ENCODE data around the gene PFKL.

The PFKL gene

DNA sequence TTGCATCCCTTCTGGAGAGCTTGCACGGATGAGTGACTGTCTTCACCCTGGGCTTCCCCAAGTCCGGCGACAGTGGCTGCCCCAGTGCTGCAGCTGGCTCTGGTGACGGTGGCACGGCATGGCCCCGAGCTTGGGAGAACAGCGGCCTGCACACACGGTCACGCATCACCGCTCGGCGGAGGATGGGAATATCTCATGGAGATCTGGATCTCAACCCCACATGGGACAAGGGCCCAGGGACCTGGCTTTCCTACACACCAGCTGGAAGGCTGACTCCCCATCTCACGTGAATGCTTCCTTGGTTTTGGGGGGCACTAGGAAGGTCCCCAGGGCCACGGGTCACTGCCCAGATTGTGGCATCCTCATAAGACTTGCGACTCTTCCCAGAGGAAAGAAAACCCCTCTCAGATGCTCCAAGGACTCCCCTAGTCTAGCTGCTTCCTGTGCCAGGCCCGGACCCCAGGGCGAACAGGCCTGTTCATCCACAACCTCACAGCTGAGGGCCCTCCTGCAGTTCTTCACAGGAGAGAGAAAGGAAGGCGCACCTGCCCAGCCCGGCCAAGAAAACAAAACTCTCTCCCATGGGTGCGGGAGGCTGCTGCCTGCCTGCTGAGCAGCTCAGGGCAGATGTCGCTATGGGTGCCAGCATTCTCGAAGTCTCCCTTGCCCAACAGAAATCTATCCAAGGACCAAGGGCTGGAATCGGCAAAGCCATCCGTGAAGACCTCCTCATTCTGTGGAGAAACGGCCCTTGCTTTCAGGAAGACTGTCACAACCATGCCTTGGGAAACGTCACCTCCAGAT is 29.4 kb downstream of the PFKL start:
- peaks cover 96% of the 10 kb centered on the region for H3K36me3 Mint-ChIP-seq (ENCODE audit: low read depth)
- no peaks in the 10 kb centered on the region for H3K27me3 Mint-ChIP-seq
- no peaks in the 10 kb centered on the region for H3K9me3 Mint-ChIP-seq
- no peak overlapping the region for H3K4me3 Mint-ChIP-seq
- no peaks in the 10 kb centered on the region for H3K4me1 Mint-ChIP-seq (ENCODE audit: low read depth)
- no peak overlapping the region for H3K27ac Mint-ChIP-seq
- intact Hi-C loops (cut with micrococcal nuclease): no loop called here

DNA sequence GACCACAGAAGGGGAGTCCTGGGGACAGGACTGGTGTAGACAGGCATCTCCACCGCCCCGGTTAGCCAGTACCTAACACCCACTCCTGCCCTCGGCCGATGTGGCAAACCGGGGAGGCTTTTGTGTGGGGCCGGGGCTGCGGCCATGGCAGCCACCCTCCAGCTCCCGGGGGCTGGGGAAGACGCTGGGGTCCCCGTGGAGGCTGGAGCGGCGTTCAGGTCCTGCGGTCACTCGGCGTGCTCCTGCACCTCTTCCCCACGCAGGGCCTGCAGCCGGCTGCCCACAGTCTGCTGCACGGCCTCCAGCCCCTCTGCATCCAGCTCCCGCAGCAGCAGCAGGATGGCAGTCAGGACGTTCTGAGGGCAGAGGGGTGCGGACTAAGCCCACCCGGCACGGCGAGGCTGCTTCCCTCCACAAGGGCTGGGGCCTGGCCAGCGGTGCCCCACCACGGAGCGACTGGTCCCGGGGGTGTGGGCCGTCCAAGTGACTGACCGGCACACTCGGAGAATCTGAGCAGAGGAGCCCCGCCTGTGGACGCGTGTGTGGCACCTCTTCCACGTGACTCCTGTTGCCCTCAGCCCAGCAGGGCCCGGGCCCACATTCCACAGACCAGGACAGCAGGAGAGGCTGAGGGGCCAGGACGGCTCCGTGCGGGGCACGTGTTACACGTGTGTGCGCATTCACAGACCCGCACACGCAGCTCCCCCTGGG is 30.3 kb downstream of the PFKL start:
- no peaks in the 10 kb centered on the region for H3K4me1 Mint-ChIP-seq (ENCODE audit: low read depth)
- H3K9me3 Mint-ChIP-seq: no peaks in the 10 kb centered on the region
- H3K27me3 Mint-ChIP-seq: no peaks in the 10 kb centered on the region
- H3K4me3 Mint-ChIP-seq: no peak overlapping the region
- no peak overlapping the region for H3K27ac Mint-ChIP-seq
- H3K36me3 Mint-ChIP-seq (ENCODE audit: low read depth): peaks cover 96% of the 10 kb centered on the region
- intact Hi-C loops (cut with micrococcal nuclease): loop anchor here (10.0 kb wide), 1 partner anchor 65 kb away; no protein-coding TSS in a partner anchor

DNA sequence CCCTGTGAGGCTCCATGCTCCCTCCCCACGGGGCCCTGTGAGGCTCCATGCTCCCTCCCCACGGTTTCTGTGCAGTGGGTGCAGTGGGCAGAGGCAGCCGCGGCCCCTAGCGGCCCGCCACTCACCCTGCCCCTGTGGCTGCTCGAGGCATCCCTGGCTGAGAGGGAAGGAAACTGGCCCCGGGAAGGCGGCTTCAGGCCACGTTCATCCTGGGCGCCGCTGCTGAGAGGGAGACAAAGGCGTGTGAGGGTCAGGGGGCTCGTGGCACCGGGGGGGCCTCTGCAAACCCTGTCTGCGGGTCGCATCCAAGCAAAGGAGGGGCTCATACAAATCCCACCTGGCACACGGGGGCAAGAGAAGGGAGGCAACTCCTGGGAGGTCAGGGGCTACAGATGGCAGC is 30.8 kb downstream of the PFKL start:
- Mint-ChIP-seq H3K4me1 (ENCODE audit: low read depth) (no peaks in the 10 kb centered on the region), H3K27me3 (no peaks in the 10 kb centered on the region), H3K27ac (no peak overlapping the region), H3K36me3 (ENCODE audit: low read depth) (peaks cover 96% of the 10 kb centered on the region), H3K9me3 (no peaks in the 10 kb centered on the region), H3K4me3 (no peak overlapping the region)
- intact Hi-C loops (cut with micrococcal nuclease): loop anchor here (10.0 kb wide), 1 partner anchor 64 kb away; no protein-coding TSS in a partner anchor

DNA sequence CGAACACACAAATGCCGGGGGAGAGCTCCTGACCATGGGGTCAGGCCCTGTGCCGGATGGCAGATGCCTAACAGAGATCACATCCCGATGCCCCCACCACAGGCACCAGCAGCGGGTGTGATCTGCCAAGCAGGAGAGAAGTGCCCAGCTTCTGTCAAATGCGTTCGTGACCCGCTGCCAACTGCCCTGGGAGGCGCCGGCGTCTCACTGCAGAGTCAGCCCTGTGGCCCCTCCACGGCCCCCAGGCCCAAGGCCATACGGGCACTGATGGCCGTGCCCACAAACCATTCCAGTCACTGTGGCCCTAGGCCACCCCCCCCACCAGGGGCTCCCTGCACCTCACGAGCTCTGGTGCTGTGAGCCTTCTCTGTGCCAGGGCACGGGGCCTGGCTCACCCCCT is 31.4 kb downstream of the PFKL start:
- Mint-ChIP-seq H3K27me3 (no peaks in the 10 kb centered on the region), H3K9me3 (no peaks in the 10 kb centered on the region), H3K4me1 (ENCODE audit: low read depth) (no peaks in the 10 kb centered on the region), H3K27ac (no peak overlapping the region), H3K4me3 (no peak overlapping the region), H3K36me3 (ENCODE audit: low read depth) (peaks cover 95% of the 10 kb centered on the region)
- intact Hi-C loops (cut with micrococcal nuclease): loop anchor here (10.0 kb wide), 1 partner anchor 64 kb away; no protein-coding TSS in a partner anchor

DNA sequence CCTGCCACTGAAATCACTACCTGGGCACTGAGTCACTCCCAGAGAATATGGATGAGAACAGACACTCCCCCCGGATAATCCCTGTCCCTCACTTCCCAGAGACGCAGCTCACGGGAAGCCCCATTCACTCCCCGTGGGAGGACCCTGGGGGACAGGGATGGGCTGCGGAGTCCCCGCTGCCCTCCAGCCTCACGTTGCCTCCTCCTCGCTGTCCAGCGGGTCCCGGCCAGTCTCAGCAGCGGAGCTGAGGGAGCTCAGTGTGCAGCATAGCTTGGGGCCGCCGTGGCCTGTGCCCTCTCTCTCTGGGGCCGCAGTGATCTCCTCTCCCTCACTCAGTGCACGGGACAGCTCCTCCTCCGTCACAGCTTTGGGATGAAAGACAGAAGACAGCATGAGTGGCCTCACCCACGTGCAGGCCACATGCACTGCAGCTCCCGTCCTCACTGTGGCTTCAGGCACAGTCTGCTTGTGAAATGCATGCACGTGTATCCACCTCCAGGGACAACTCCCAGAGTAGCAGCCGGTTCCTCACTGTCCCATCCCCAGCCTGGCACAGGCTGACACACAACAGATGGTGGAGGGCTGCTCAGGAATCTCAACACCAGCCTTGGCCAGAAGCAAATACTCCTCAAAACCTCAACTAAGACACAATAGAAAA is 31.9 kb downstream of the PFKL start:
- Mint-ChIP-seq H3K27me3 (no peaks in the 10 kb centered on the region), H3K27ac (no peak overlapping the region), H3K4me1 (ENCODE audit: low read depth) (no peaks in the 10 kb centered on the region), H3K36me3 (ENCODE audit: low read depth) (peaks cover 95% of the 10 kb centered on the region), H3K9me3 (no peaks in the 10 kb centered on the region), H3K4me3 (no peak overlapping the region)
- intact Hi-C loops (cut with micrococcal nuclease): loop anchor here (10.0 kb wide), 1 partner anchor 63 kb away; no protein-coding TSS in a partner anchor

DNA sequence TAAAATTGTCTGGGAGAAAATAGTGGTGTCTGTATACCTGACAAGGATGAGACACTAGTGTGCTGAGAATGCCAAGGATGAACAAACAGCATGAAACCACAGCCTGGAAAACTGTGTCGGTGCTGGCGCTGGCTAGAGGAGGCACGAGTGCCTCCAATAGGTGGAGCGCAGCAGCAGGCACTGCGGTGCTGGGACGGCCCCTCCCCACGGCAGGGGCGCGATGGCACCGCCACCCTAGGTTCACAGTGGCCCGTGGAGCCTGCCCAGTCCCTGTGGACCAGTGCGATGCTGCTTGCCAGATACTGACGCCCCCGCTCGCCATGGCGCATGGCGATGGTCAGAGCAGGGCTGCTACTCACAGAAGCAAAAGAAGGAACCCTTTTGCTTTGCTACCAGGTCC is 32.5 kb downstream of the PFKL start:
- Mint-ChIP-seq H3K9me3 (no peaks in the 10 kb centered on the region), H3K4me1 (ENCODE audit: low read depth) (no peaks in the 10 kb centered on the region), H3K27me3 (no peaks in the 10 kb centered on the region), H3K4me3 (no peak overlapping the region), H3K36me3 (ENCODE audit: low read depth) (peaks cover 95% of the 10 kb centered on the region), H3K27ac (no peak overlapping the region)
- intact Hi-C loops (cut with micrococcal nuclease): loop anchor here (10.0 kb wide), 1 partner anchor 62 kb away; no protein-coding TSS in a partner anchor

DNA sequence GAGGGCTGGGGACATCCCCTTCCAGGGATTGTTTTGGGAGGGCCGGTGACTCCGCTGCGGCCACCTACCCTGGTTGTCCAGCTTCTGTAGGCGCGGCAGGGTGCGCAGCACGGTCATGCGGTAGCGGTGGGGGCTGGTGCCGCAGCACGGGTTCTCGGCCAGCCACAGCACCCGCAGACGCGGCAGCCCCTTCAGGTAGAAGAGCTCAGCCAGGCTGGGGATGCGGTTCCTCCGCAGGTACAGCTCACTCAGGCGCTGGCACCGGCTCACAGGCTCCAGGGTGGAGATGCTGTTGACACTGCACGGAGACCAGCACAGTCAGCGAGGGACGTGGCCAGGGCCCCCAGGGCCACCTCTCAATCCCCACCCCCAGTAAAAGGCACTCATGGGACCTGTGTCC is 33.1 kb downstream of the PFKL start:
- no peak overlapping the region for H3K27ac Mint-ChIP-seq
- H3K9me3 Mint-ChIP-seq: no peaks in the 10 kb centered on the region
- no peaks in the 10 kb centered on the region for H3K27me3 Mint-ChIP-seq
- H3K36me3 Mint-ChIP-seq (ENCODE audit: low read depth): peaks cover 91% of the 10 kb centered on the region
- H3K4me1 Mint-ChIP-seq (ENCODE audit: low read depth): peaks cover under 1% of the 10 kb centered on the region
- intact Hi-C loops (cut with micrococcal nuclease): loop anchor here (10.0 kb wide), 1 partner anchor 62 kb away; no protein-coding TSS in a partner anchor
- no peak overlapping the region for H3K4me3 Mint-ChIP-seq

GRCh38 chr21:44333509-44334328 is 33.9 kb downstream of the PFKL start:
- H3K4me3 Mint-ChIP-seq: no peak overlapping the region
- peaks cover 84% of the 10 kb centered on the region for H3K36me3 Mint-ChIP-seq (ENCODE audit: low read depth)
- peaks cover 7% of the 10 kb centered on the region for H3K4me1 Mint-ChIP-seq (ENCODE audit: low read depth)
- H3K9me3 Mint-ChIP-seq: no peaks in the 10 kb centered on the region
- no peaks in the 10 kb centered on the region for H3K27me3 Mint-ChIP-seq
- no peak overlapping the region for H3K27ac Mint-ChIP-seq
- intact Hi-C loops (cut with micrococcal nuclease): loop anchor here (10.0 kb wide), 1 partner anchor 61 kb away; no protein-coding TSS in a partner anchor

DNA sequence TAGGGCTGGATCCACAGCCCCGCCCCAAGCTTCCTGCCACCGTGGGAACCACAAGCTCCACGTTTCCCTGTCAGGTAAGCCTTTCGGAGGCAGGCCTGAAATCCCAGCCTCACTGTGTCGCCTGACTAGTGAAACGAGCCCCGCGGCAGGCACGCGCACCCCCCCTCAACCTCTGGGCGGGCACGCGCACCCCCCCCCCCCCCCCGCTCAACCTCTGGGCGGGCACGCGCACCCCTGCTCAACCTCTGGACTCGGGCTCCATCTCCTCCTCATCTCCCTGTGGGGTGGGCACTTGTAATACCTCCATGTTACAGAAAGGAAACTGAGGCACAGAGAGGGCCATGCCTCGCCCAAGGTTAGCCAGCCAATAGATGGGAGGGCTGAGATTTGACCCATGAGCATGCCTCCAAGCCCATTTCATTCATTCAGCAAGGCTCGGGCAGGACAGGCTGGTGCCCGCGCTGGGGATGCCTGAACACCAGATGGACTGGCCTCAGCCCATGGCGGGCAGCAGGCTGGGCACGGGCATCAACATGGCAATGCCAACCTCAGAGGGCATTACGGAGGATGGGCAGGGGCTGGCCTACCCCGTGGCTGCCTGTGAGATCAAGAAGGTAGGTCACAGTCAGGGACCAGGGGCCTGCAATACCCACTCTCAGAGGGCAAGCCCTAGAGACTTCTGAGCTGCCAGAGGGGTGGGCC is 34.6 kb downstream of the PFKL start:
- no peaks in the 10 kb centered on the region for H3K27me3 Mint-ChIP-seq
- no peak overlapping the region for H3K27ac Mint-ChIP-seq
- peaks cover 80% of the 10 kb centered on the region for H3K36me3 Mint-ChIP-seq (ENCODE audit: low read depth)
- H3K4me1 Mint-ChIP-seq (ENCODE audit: low read depth): peaks cover 9% of the 10 kb centered on the region
- intact Hi-C loops (cut with micrococcal nuclease): loop anchor here (10.0 kb wide), 1 partner anchor 60 kb away; no protein-coding TSS in a partner anchor
- no peaks in the 10 kb centered on the region for H3K9me3 Mint-ChIP-seq
- no peak overlapping the region for H3K4me3 Mint-ChIP-seq

DNA sequence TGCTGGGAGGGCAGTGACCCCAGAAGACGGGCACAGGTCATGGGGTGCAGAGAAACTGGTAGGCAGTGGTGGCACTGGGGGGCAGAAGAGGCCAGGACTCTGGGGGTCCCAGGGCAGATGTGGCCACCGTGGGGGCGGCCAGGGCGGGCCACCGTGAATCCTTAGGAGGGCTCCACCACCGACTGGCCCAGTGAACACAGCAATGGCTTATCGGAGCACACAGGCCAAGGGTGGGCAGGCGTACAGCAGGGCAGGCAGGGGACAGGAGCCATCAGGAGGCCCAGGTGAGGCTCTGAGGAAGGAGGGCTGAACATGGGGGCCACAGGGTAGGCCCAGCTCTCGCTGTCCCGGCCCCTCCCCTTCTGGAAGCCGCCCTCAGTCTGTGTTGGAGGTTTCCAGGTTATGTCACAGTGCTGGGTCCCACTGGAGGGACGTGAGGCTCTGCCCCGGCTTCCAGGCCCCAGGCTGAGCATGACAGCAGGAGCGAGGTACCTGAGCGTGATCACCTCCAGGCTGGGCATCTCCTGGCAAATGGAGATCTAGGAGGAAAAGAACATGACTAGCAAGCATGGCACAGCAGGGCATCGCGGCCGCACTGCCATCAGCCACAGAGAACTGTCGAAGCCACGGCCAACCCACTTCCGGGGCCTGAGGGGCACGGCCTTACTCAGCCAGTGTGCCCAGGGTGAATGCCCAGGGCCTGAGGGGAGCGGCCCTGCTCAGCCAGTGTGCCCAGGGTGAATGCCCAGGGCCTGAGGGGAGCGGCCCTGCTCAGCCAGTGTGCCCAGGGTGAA is 35.6 kb downstream of the PFKL start:
- Mint-ChIP-seq H3K36me3 (ENCODE audit: low read depth) (peaks cover 72% of the 10 kb centered on the region), H3K9me3 (no peaks in the 10 kb centered on the region), H3K4me3 (no peak overlapping the region), H3K4me1 (ENCODE audit: low read depth) (peaks cover 19% of the 10 kb centered on the region), H3K27ac (no peak overlapping the region), H3K27me3 (no peaks in the 10 kb centered on the region)
- intact Hi-C loops (cut with micrococcal nuclease): loop anchor here (10.0 kb wide), 1 partner anchor 59 kb away; no protein-coding TSS in a partner anchor

- H3K27ac Mint-ChIP-seq: no peak overlapping the region
- H3K4me3 Mint-ChIP-seq: no peak overlapping the region
- H3K36me3 Mint-ChIP-seq (ENCODE audit: low read depth): peaks cover 54% of the 10 kb centered on the region
- intact Hi-C loops (cut with micrococcal nuclease): loop anchor here (10.0 kb wide), 1 partner anchor 57 kb away; no protein-coding TSS in a partner anchor
- peaks cover 23% of the 10 kb centered on the region for H3K4me1 Mint-ChIP-seq (ENCODE audit: low read depth)
- H3K27me3 Mint-ChIP-seq: no peaks in the 10 kb centered on the region
- H3K9me3 Mint-ChIP-seq: no peaks in the 10 kb centered on the region
Measured at GRCh38 chr21:44337449-44337848, 37.6 kb downstream of the PFKL start.

Data from dendritic cell treated with granulocyte-macrophage colony-stimulating factor and Interleukin-4, amounts not matched to agents 40 ng/mL and 50 ng/mL, for 4 days (primary cell).